Chondrocyte (in vitro differentiated cells): Measurements from ENCODE around the gene SRD5A1. TPM values are rescaled to one million over a fixed set of nuclear protein-coding genes. Genes with fewer than 3 reads are reported as not detected.

Experiments
- DNase-seq: peaks from one replicate; pipeline ENCODE4 v3.0.0; 2021; ENCODE audit warnings: mixed read lengths, low spot score
- H3K27ac Mint-ChIP-seq: one replicate; pipeline ENCODE4 v1.8.0; 2021; ENCODE audit warnings: mild to moderate bottlenecking, moderate library complexity, mixed read lengths; ENCODE audit not compliant: unreplicated experiment
- H3K27me3 Mint-ChIP-seq: 2 replicates; pipeline ENCODE4 v1.8.0; 2021; ENCODE audit warnings: low read depth, mixed read lengths
- H3K36me3 Mint-ChIP-seq: 2 replicates; pipeline ENCODE4 v1.8.0; 2021; ENCODE audit warnings: low read depth, mixed read lengths
- H3K4me1 Mint-ChIP-seq: 2 replicates; pipeline ENCODE4 v1.8.0; 2021; ENCODE audit warnings: low read depth, mild to moderate bottlenecking, mixed read lengths
- H3K4me3 Mint-ChIP-seq: one replicate; pipeline ENCODE4 v1.8.0; 2021; ENCODE audit warnings: mild to moderate bottlenecking, moderate library complexity, mixed read lengths; ENCODE audit not compliant: unreplicated experiment
- H3K9me3 Mint-ChIP-seq: 2 replicates; pipeline ENCODE4 v1.8.0; 2021; ENCODE audit warnings: low read depth, mixed read lengths
- CTCF ChIP-seq: fragments of 200-600 bp; sonication (generic); IDR thresholded peaks from 2 replicates; pipeline ENCODE4 v1.5.0; 2021; ENCODE audit warnings: antibody characterized with exemption, mild to moderate bottlenecking, moderate library complexity
- total RNA-seq: library from RNA; stranded (reverse); gene quantifications from 3 replicates; pipeline ENCODE4 v1.2.1, GENCODE V29; 2021

Gene SRD5A1
- total RNA-seq, 1 donor from 2014 or later = 32.3 TPM

GRCh38 chr5:6716629-6717149, 83.4 kb downstream of the SRD5A1 start:
- H3K27ac Mint-ChIP-seq = peak overlapping the region; percentile 18
- no peaks in the 10 kb centered on the region for H3K27me3 Mint-ChIP-seq
- peaks cover 1% of the 10 kb centered on the region for H3K36me3 Mint-ChIP-seq
- TF ChIP-seq CTCF = no peak
- no peak for DNase-seq
- peaks cover 68% of the 10 kb centered on the region for H3K4me1 Mint-ChIP-seq
- peak overlapping the region; percentile 79 for H3K4me3 Mint-ChIP-seq
- no peaks in the 10 kb centered on the region for H3K9me3 Mint-ChIP-seq

DNA sequence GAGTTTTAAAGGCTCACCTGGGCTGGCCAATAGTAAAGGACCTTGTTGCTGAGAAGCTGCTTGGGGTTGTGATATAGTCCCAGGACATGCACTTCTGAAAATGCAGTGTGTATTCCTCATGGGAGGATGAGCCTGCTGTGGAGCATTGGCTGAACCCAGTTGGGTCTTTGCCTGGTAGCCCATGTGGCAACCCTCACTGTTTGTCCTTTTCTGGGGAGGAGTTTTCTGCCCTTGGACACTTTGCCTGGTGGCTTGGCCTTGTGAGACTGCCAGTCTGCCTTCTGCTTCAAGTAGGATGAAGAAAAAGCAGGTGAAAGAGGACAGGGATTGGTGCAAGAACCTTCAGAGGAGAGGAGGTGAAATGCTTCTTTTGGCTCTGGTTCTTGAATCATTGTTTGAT, 84.0 kb downstream of the SRD5A1 start:
- Mint-ChIP-seq H3K27ac (no peak overlapping the region), H3K4me1 (peaks cover 69% of the 10 kb centered on the region), H3K9me3 (no peaks in the 10 kb centered on the region), H3K27me3 (no peaks in the 10 kb centered on the region), H3K36me3 (peaks cover 1% of the 10 kb centered on the region), H3K4me3 (no peak overlapping the region)
- no peak for DNase-seq
- no peak for TF ChIP-seq CTCF

DNA sequence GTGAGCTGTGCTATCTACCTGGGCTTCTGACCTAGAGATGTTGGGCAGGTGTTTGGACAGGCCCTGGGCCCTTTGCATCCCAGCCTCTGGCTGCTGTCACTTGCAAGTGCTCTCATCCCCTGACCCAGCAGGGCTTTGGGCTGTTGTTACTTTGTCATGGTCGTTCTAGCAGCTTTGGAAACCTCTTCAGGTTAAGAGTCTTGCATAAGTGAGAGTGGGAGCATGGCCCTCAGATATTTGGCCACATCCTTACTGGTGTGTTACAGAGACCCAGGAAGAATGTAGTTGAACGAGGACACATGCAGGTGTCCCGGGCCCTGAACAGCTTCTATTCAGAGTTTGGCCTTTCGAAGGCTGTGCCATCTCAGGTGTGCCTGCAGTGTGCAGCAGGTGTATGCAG, 84.4 kb downstream of the SRD5A1 start:
- TF ChIP-seq CTCF = no peak
- H3K4me1 Mint-ChIP-seq = peaks cover 73% of the 10 kb centered on the region
- no peaks in the 10 kb centered on the region for H3K9me3 Mint-ChIP-seq
- H3K36me3 Mint-ChIP-seq = peaks cover 1% of the 10 kb centered on the region
- H3K4me3 Mint-ChIP-seq = no peak overlapping the region
- no peaks in the 10 kb centered on the region for H3K27me3 Mint-ChIP-seq
- no peak overlapping the region for H3K27ac Mint-ChIP-seq
- no peak for DNase-seq

DNA sequence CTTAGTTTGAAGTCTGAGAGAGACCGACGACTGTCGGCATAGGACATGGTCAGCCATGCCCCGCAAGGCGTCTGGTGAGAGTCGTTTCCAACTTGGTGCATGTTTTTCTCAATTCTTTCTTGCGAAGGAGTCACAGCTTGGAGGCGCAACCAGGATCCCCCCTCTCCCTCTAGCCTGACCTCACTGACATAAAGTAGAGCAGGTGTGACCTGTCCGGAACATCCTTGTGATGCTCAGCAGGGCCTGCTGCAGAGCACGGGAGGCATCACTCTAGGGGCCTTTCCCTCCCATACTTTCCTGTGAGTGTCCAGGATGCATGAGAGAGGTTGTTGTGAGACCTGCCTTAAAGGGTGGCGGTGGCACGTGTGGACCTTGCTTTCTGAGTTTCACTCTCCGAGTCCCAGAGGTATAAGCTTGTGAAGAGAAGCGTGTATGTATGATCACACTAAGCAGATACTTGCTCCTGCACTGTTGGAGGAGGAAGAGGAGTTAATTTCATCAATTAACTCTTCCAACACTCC, 85.0 kb downstream of the SRD5A1 start:
- H3K4me1 Mint-ChIP-seq = peaks cover 79% of the 10 kb centered on the region

DNA sequence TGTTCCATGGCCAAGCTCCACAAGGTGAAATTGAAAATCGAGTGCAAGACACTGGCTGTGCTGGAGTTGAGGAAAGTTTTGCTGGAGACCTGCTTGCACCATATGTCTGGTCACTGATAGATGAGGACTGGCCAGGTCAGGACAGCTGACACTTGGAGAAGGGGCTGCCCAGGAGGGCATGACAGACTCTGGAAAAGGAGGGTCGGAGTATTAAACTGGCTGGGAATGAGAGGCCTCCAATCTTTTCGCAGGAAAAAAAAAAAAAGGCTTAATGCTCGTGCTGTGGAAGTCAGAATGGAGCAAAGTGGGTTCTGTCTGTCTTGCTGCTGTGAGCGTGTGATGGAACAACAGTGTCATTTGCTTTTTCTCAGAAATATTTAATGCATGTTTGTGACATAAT, 85.5 kb downstream of the SRD5A1 start:
- H3K4me1 Mint-ChIP-seq = peaks cover 84% of the 10 kb centered on the region
- H3K27me3 Mint-ChIP-seq = no peaks in the 10 kb centered on the region
- DNase-seq = no peak
- no peaks in the 10 kb centered on the region for H3K9me3 Mint-ChIP-seq
- no peak overlapping the region for H3K27ac Mint-ChIP-seq
- TF ChIP-seq CTCF = no peak
- no peak overlapping the region for H3K4me3 Mint-ChIP-seq
- peaks cover 1% of the 10 kb centered on the region for H3K36me3 Mint-ChIP-seq

More for the DNA sequence above, 85.0 kb downstream of the SRD5A1 start:
- DNase-seq = no peak
- Mint-ChIP-seq H3K27ac (no peak overlapping the region), H3K9me3 (no peaks in the 10 kb centered on the region), H3K36me3 (peaks cover 1% of the 10 kb centered on the region), H3K4me3 (no peak overlapping the region), H3K27me3 (no peaks in the 10 kb centered on the region)
- TF ChIP-seq CTCF = no peak
